ENCODE measurements around the gene PHRF1.

DNA sequence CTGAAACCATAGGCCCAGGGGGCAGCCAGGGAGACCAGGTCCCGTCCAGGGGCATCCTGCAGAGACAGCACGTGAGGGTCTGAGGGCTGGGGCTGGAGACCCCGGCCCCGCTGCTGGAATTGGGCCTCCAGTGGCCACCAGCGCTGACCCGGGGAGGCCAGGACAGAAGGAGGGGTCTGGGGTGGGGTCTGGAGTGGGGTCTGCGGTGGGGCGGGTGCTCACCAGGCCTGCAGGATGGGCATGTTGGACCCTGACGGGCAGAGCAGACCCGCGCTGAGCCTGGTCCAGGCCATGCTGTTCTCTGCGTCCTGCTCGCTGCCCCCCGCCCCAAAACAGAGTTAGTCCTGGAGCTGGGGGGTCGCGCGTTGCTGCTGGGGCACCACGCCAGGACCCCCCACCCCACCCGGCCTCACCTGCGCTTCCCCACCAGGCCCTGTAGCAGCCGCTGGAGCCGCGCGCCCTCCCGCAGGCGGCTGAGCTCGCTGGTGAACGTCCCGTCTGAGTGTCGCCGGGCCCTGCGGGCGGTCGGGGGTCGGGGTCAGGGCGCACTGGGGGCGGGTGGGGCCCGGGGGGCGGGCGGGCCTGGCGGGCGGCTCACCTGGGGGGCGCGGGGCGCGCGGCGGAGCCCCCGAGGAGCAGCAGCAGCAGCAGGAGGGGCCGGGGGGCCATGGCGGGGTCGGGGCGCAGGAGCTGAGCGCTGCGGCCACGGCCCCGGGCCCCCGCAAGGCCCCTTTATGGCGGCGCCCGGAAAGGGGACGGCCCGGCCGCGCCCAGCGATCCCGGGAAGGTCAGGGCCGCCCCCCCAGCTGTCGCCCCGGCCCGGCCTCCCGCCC, 50.4 kb downstream of the PHRF1 start, which contains the start of gene SCT:
- no peak for TF ChIP-seq YY1 (IDR thresholded peaks at IDR 0.05)
- TF ChIP-seq, protein P1, sequence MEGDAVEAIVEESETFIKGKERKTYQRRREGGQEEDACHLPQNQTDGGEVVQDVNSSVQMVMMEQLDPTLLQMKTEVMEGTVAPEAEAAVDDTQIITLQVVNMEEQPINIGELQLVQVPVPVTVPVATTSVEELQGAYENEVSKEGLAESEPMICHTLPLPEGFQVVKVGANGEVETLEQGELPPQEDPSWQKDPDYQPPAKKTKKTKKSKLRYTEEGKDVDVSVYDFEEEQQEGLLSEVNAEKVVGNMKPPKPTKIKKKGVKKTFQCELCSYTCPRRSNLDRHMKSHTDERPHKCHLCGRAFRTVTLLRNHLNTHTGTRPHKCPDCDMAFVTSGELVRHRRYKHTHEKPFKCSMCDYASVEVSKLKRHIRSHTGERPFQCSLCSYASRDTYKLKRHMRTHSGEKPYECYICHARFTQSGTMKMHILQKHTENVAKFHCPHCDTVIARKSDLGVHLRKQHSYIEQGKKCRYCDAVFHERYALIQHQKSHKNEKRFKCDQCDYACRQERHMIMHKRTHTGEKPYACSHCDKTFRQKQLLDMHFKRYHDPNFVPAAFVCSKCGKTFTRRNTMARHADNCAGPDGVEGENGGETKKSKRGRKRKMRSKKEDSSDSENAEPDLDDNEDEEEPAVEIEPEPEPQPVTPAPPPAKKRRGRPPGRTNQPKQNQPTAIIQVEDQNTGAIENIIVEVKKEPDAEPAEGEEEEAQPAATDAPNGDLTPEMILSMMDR (IDR thresholded peaks at IDR 0.05; ENCODE audit: low read depth, low read length, missing input control) = no peak
- TF ChIP-seq TAF1 (conservative IDR thresholded peaks at IDR 0.05) = no peak
- no peak for TF ChIP-seq HNF4A (conservative IDR thresholded peaks at IDR 0.05)
